Germinal center (tissue), 1 donor: ENCODE results near the gene PTPRO.

ENCODE experiments used
- DNase-seq: peaks from one replicate; pipeline ENCODE4 v3.0.0; 2012; ENCODE audit warnings: mixed read lengths, low spot score

The PTPRO gene

GRCh38 chr12:15322164-15323061, at the start of gene PTPRO:
TSS of gene PTPRO (plus strand) at chr12:15322508.
- DNase-seq, result no peak

GRCh38 chr12:15273896-15274295, 48.4 kb upstream of the PTPRO start:
- DNase-seq, result no peak

GRCh38 chr12:15274561-15274967, 47.7 kb upstream of the PTPRO start:
- no peak for DNase-seq

GRCh38 chr12:15276088-15276698, 46.1 kb upstream of the PTPRO start:
- DNase-seq, result peak; percentile 13

- DNase-seq, result no peak
These were observed 43.3 kb upstream of the PTPRO start for GRCh38 chr12:15278816-15279658.

GRCh38 chr12:15280930-15281329, 41.4 kb upstream of the PTPRO start:
- no peak for DNase-seq

GRCh38 chr12:15289192-15289591, 33.1 kb upstream of the PTPRO start:
- no peak for DNase-seq

GRCh38 chr12:15293731-15294130, 28.6 kb upstream of the PTPRO start:
- no peak for DNase-seq

- DNase-seq, result no peak
These were observed 22.4 kb upstream of the PTPRO start for GRCh38 chr12:15299947-15300346.

- DNase-seq, result no peak
These were observed 18.0 kb upstream of the PTPRO start for GRCh38 chr12:15304296-15304695.

GRCh38 chr12:15306605-15307004, 15.7 kb upstream of the PTPRO start:
- no peak for DNase-seq

GRCh38 chr12:15307079-15307478, 15.2 kb upstream of the PTPRO start:
- DNase-seq, result no peak

- DNase-seq, result no peak
These were observed 3.5 kb upstream of the PTPRO start for GRCh38 chr12:15318841-15319240.

GRCh38 chr12:15320881-15321280, 1.4 kb upstream of the PTPRO start:
- no peak for DNase-seq

GRCh38 chr12:15323480-15323879, 1.2 kb downstream of the PTPRO start:
- no peak for DNase-seq

GRCh38 chr12:15329891-15330290, 7.6 kb downstream of the PTPRO start:
- no peak for DNase-seq

- DNase-seq, result no peak
These were observed 11.9 kb downstream of the PTPRO start for GRCh38 chr12:15334225-15334624.

GRCh38 chr12:15335959-15336358, 13.7 kb downstream of the PTPRO start:
- no peak for DNase-seq

GRCh38 chr12:15336768-15337553, 14.7 kb downstream of the PTPRO start:
- no peak for DNase-seq

- no peak for DNase-seq
These were observed 19.1 kb downstream of the PTPRO start for GRCh38 chr12:15341371-15341770.

GRCh38 chr12:15344561-15344960, 22.3 kb downstream of the PTPRO start:
- DNase-seq, result no peak

- DNase-seq, result no peak
These were observed 24.2 kb downstream of the PTPRO start for GRCh38 chr12:15346488-15346887.
